Activated CD8-positive, alpha-beta memory T cell treated with anti-CD3 and anti-CD28 coated beads, Interleukin-2, amount 50 U/mL, for 1 hour (primary cell): ENCODE results near the gene TNFRSF21.
"Not testable (repeated sequence)": the region's sequence is repeated elsewhere in the genome, so short reads cannot be mapped to it uniquely, and the experiment has no call there.

Source experiments
- DNase-seq: peaks from one replicate; pipeline ENCODE4 v3.0.0-alpha.2; 2020; ENCODE audit errors: extremely low read depth

TNFRSF21 gene

GRCh38 chr6:47223251-47223650 is 86.5 kb downstream of the TNFRSF21 start:
- not testable (repeated sequence) for DNase-seq

GRCh38 chr6:47221565-47221964 is 88.1 kb downstream of the TNFRSF21 start:
- no peak for DNase-seq

- DNase-seq: no peak
Measured at GRCh38 chr6:47209632-47210031, 100.1 kb downstream of the TNFRSF21 start.

- DNase-seq: no peak
Measured at GRCh38 chr6:47207261-47207660, 102.4 kb downstream of the TNFRSF21 start.

- no peak for DNase-seq
Measured at GRCh38 chr6:47206626-47207025, 103.1 kb downstream of the TNFRSF21 start.

GRCh38 chr6:47203938-47204611 is 105.6 kb downstream of the TNFRSF21 start:
- no peak for DNase-seq

GRCh38 chr6:47203266-47203937 is 106.3 kb downstream of the TNFRSF21 start:
- no peak for DNase-seq

- DNase-seq: no peak
Measured at GRCh38 chr6:47202644-47203205, 107.0 kb downstream of the TNFRSF21 start.

- no peak for DNase-seq
Measured at GRCh38 chr6:47200536-47201334, 109.0 kb downstream of the TNFRSF21 start.

GRCh38 chr6:47197682-47198640 is 111.7 kb downstream of the TNFRSF21 start:
- DNase-seq: no peak

GRCh38 chr6:47196113-47196512 is 113.6 kb downstream of the TNFRSF21 start:
- no peak for DNase-seq

- DNase-seq: no peak
Measured at GRCh38 chr6:47195011-47195650, 114.6 kb downstream of the TNFRSF21 start.

GRCh38 chr6:47188588-47189021 is 121.1 kb downstream of the TNFRSF21 start:
- DNase-seq: no peak

- no peak for DNase-seq
Measured at GRCh38 chr6:47187893-47188587, 121.7 kb downstream of the TNFRSF21 start.

GRCh38 chr6:47187113-47187512 is 122.6 kb downstream of the TNFRSF21 start:
- DNase-seq: no peak

- no peak for DNase-seq
Measured at GRCh38 chr6:47182291-47182957, 127.3 kb downstream of the TNFRSF21 start.

GRCh38 chr6:47181681-47182080 is 128.0 kb downstream of the TNFRSF21 start:
- DNase-seq: no peak
